Stimulated activated CD4-positive, alpha-beta T cell treated with anti-CD3 and anti-CD28 coated beads, Interleukin-2, amount 100 ng/mL, for 48 hours (primary cell): Measurements from ENCODE around the gene ITGB7.

ENCODE experiments used
- DNase-seq, 2 donors: peaks; one replicate each; pipeline ENCODE4 v3.0.0-alpha.2; 2020

The ITGB7 gene, protein sequence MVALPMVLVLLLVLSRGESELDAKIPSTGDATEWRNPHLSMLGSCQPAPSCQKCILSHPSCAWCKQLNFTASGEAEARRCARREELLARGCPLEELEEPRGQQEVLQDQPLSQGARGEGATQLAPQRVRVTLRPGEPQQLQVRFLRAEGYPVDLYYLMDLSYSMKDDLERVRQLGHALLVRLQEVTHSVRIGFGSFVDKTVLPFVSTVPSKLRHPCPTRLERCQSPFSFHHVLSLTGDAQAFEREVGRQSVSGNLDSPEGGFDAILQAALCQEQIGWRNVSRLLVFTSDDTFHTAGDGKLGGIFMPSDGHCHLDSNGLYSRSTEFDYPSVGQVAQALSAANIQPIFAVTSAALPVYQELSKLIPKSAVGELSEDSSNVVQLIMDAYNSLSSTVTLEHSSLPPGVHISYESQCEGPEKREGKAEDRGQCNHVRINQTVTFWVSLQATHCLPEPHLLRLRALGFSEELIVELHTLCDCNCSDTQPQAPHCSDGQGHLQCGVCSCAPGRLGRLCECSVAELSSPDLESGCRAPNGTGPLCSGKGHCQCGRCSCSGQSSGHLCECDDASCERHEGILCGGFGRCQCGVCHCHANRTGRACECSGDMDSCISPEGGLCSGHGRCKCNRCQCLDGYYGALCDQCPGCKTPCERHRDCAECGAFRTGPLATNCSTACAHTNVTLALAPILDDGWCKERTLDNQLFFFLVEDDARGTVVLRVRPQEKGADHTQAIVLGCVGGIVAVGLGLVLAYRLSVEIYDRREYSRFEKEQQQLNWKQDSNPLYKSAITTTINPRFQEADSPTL

DNA sequence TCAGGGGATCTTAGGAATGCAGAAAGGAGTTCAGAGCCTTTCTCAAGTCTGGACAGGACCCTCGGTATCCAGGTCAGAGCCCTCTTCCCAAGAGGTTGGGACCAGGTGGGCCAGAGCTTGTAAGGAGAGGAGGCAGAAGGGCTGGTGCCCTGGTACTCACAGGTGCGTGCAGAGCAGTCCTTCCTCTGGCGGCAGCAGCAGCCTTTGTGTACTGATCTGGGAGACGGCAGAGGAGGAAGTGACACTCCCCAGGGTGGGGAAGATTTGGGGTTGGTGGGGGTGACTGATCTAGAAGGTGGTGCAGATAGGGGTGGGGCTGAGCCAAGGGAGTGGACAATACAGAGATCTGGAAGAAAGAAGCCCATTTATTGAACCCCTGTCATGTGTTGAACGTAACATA, at the start of gene ITGB7:
Gene ITGB7, minus strand, starts transcription at position 210 of the 400 bp plus-strand sequence. CDS start 6,808 bp downstream, outside the sequence.
- DNase-seq, result no peak

DNA sequence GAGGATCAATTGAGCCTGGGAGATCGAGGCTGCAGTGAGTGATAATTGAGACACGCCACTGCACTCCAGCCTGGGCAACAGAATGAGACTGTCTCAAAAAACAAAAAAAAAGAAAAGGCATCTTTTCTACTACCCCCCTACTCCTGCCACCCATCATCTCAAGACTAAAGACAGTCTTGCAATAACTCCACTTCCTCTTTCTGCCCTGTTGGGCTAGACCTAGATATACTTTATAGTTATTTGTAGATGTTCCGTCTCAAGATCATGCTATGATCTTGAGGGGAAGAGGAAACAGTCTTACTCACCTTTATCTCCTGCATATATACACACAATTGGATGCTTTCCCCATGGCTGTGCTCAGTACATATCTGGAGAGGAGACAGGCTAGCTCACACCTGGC, 48.9 kb upstream of the ITGB7 start:
- no peak for DNase-seq

DNA sequence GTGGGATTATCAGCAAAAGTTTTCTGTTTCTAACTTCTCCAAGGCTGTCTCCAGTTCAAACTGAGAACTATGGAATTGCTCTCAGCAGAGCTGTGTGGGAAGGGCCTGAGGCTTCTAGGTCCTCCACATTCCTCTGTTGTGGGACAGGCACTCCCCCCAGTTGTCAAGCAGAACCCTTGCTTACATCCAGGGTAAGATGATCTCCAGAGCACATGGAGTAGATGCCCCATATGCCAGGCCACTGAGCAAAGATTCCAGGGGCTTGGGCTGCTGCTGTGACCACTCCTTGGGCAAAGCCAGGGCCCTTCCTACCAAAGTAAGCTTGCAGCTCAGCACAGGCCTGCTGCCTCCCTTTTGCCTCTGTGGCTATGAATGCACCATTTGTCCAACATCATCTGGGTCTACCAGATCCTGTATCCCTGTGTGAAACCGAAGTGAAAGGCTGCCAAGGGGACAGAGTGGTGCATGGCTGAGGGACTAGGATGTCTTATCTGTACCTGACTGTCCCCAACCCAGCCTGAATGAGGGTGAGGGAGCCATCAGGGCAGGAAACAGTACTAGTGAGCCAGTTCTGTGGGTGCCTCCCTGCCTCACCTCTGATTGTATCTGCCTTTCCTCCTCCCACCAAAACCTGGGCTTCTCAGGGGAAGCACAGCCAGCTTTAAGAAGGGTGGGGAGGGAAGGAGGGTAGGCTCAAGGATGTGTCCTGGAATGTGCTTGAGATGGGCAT, 47.9 kb upstream of the ITGB7 start:
- DNase-seq, result no peak

- no peak for DNase-seq
Measured at GRCh38 chr12:53253298-53253697, 46.2 kb upstream of the ITGB7 start.

- DNase-seq, result no peak
Measured at GRCh38 chr12:53252349-53252916, 45.4 kb upstream of the ITGB7 start.

- peak; percentile 65 to 66 for DNase-seq
Measured at GRCh38 chr12:53251477-53252348, 44.7 kb upstream of the ITGB7 start.

- no peak for DNase-seq
Measured at GRCh38 chr12:53245286-53245685, 38.2 kb upstream of the ITGB7 start.

- no peak for DNase-seq
Measured at GRCh38 chr12:53244337-53244736, 37.3 kb upstream of the ITGB7 start.

GRCh38 chr12:53241623-53242412, 34.8 kb upstream of the ITGB7 start:
- no peak for DNase-seq

GRCh38 chr12:53239643-53240258, 32.7 kb upstream of the ITGB7 start:
- no peak for DNase-seq

DNA sequence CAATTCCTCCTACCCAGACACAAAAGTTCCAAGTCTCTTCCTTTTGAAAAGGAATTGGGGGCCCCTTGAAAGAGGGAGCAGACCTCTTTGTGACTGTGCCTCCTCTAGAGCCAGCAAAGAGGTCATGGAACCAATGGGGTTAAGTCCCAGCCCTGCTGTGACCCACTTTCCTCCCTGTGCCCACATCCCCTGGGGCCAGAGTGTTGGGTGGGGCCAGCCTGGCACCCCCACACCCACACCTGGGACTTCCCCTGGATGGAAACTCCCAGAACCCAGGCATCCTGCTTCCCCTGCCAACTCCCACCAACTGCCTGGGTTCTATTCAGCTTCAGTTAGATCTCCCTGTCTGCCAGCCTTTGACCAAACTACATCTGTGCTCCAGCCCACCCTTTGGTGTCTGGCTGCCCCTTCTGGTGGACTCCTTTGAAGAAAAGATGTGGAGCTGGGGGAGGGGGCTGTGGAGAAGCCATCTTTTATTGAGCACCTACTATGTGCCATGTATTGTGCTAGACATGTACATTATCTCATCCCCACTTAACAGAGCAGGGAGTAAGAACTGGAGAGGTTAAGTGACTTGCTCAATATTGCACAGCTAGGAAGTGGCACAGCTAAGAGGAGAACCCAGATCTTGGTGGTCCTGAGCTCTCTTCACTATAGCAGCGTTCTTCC, 29.5 kb upstream of the ITGB7 start:
- no peak for DNase-seq

DNA sequence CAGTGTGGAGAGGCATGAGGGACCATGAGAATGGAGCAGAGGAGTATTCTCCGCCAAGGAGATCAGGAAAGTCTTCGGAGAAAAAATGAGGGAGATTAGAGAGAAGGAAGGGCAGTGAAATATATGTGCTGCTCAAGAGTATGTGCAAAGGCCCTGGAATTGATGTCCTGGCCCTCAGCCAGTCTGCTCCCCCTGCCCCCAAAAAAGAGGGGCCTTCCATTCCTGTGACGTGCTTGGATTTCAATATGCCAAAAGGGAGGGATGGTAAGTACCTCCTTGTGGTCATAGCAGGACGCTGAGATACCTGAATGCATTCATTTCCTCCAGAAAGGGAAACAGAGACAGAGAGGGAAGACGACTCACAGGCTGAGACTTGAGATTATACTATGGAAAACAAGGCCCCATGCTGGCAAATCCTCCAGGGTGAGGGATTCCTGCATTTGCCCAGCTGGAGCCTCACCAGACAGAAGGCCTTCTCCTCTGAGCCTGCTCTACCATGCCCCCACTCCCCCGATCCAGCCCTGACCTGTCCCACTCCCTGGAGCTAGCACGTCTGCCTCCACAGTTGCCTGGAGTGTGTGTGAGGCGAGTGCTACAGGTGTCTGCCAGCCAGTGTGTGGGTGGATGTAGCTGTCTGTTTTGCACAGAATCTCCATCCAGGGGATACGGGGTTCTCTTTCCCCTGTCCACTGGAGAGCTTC, 28.8 kb upstream of the ITGB7 start:
- no peak for DNase-seq

DNA sequence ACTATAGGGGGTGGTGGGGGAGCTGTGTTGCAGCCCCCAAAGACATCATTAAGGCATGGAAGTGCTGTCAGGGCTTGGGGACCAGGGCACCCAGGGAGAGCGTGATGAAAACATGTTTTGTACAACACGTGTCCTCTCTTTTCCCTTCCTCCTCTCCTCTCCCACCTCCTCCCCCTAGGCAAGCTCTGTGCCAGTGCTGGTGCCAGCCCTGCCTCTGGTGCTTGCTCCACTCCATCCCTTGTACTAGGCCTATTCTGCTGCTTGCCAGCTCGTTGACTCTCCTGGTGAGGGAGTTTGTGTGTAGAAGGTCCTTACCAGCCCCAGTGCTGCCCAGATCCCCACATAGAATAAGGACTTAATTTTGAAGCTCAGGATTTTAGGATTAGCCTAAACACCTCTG, 28.1 kb upstream of the ITGB7 start:
- DNase-seq, result no peak

DNA sequence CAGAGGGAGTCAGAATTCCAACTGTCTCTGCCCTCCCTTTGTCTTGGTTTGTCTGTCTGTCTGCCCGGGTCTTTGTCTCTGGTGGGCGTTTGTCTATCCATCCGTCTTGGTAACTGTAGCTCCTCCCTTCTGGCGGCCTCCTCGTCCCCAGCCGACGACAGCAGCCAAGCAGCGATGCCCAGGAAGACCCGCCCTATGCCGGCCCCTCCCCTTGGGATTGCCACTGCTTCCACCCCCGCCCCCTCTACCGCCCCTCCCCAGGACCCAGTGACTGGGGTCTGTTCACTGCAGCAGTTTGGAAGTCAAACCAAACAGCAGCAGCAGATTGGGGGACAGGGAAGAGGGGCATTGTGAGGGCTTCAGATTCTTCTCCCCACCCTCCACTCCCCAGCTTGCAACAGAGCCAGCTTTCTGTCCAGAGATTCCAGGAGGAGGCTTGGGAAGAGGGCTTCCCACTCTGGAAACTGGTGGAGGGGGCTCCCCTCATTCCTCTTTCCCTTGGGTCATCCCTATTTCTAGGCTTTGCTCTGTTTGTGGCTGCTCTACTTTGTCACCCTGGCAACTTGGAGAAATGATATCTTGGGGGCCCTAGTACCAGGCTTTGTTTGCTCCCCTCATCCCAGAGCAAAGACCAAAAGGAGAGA, 27.3 kb upstream of the ITGB7 start:
- no peak for DNase-seq

GRCh38 chr12:53233671-53234121, 26.6 kb upstream of the ITGB7 start:
- DNase-seq, result no peak

GRCh38 chr12:53232646-53233461, 25.8 kb upstream of the ITGB7 start:
- DNase-seq, result no peak

DNA sequence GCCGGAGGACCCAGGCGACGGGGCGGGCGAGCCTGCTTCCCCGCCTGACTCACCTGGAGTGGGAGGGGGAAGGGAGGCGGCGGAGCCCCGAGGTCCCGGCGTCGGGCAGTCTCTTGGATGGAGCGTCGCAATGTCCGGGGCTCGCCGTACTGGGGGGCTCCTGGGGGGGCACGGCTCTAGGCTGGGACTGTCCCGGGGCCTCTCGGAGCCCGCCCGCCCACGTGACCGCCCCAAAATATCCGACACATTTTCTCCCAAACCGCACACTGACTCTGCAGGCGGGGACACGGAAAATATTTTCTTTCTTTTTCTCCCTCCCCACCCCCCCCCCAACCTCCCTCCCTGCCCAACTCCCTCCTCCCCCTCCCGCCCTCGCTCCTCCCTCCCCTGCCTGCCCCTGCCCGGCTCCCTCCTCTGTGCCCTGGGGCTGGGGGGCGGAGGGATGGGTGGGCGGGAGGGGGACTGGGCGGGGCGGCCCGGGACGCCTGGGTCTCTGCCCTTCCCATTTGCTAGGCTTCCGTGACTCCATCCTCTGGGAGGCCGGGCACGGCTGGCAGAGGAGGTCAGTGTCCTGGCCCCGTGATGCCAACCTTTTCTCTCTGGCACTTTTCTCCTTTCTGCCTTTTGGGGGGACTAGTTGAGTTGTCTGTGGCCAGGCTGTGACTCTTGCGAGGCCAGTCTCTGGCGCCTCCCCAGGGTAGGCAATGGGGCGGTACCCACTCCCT, 25.0 kb upstream of the ITGB7 start, which contains the start of gene RARG:
Gene RARG, minus strand, starts transcription at position 289 of the 725 bp plus-strand sequence. CDS start 4,664 bp downstream, outside the sequence.
- DNase-seq, result peak; percentile 53 to 64
